Measurements from ENCODE around the gene ITGAE. TPM values are rescaled to one million over a fixed set of nuclear protein-coding genes. Genes with fewer than 3 reads are reported as not detected.
A peak's percentile ranks its signal among the peaks of the same experiment; 100 is the strongest.

The ITGAE gene
- total RNA-seq, 2 donors from 2014 or later: 21.8 to 34.3 TPM

GRCh38 chr17:3802461-3803307 is 1.7 kb upstream of the ITGAE start:
- Histone ChIP-seq H3K4me3 (ENCODE audit: low read length) (no peak overlapping the region), H3K27me3 (ENCODE audit: control insufficient read depth, insufficient read depth, low read length, poor library complexity, severe bottlenecking) (no peaks in the 10 kb centered on the region), H3K9me3 (ENCODE audit: control insufficient read depth, low read length) (no peaks in the 10 kb centered on the region), H3K9ac (ENCODE audit: extremely low read depth, low read length, poor library complexity, severe bottlenecking) (no peak overlapping the region), H3K27ac (ENCODE audit: low read depth, low read length) (no peak overlapping the region), H3K4me1 (ENCODE audit: control insufficient read depth, insufficient read depth, low read length) (no peaks in the 10 kb centered on the region), H3K36me3 (ENCODE audit: control insufficient read depth, insufficient read depth, low read length) (peaks cover 10% of the 10 kb centered on the region)
- Mint-ChIP-seq H3K27me3 (ENCODE audit: insufficient read depth) (no peaks in the 10 kb centered on the region), H3K4me1 (no peaks in the 10 kb centered on the region), H3K27ac (peak overlapping the region; percentile 59), H3K4me3 (no peak overlapping the region), H3K9me3 (no peaks in the 10 kb centered on the region), H3K36me3 (ENCODE audit: low read depth) (peaks cover 36% of the 10 kb centered on the region)
- no peak for TF ChIP-seq CTCF (conservative IDR thresholded peaks at IDR 0.05)
- 90 to 91% methylated on average over 11 to 19 of the region's 19 CpGs for WGBS, 2 experiments (ENCODE audit: insufficient coverage in 1 of 2, insufficient read length in 1 of 2)
- DNase-seq: no peak

- no peak overlapping the region for H3K4me3 ChIP-seq (ENCODE audit: low read length)
- Mint-ChIP-seq H3K27me3 (ENCODE audit: insufficient read depth) (no peaks in the 10 kb centered on the region), H3K4me3 (no peak overlapping the region), H3K9me3 (no peaks in the 10 kb centered on the region), H3K4me1 (no peaks in the 10 kb centered on the region), H3K27ac (no peak overlapping the region), H3K36me3 (ENCODE audit: low read depth) (peaks cover 28% of the 10 kb centered on the region)
- H3K36me3 ChIP-seq (ENCODE audit: control insufficient read depth, insufficient read depth, low read length): peaks cover 1% of the 10 kb centered on the region
- no peak for TF ChIP-seq CTCF (conservative IDR thresholded peaks at IDR 0.05)
- H3K27me3 ChIP-seq (ENCODE audit: control insufficient read depth, insufficient read depth, low read length, poor library complexity, severe bottlenecking): no peaks in the 10 kb centered on the region
- H3K9me3 ChIP-seq (ENCODE audit: control insufficient read depth, low read length): no peaks in the 10 kb centered on the region
- no peak overlapping the region for H3K9ac ChIP-seq (ENCODE audit: extremely low read depth, low read length, poor library complexity, severe bottlenecking)
- DNase-seq: no peak
- H3K27ac ChIP-seq (ENCODE audit: low read depth, low read length): no peak overlapping the region
- 86 to 96% methylated on average over 4 to 10 of the region's 10 CpGs for WGBS, 2 experiments (ENCODE audit: insufficient coverage in 1 of 2, insufficient read length in 1 of 2)
- H3K4me1 ChIP-seq (ENCODE audit: control insufficient read depth, insufficient read depth, low read length): no peaks in the 10 kb centered on the region
These were observed 804 bp upstream of the ITGAE start for GRCh38 chr17:3801792-3802191.

GRCh38 chr17:3801347-3801746 is 359 bp upstream of the ITGAE start:
- H3K36me3 ChIP-seq (ENCODE audit: control insufficient read depth, insufficient read depth, low read length): no peaks in the 10 kb centered on the region
- no peak for DNase-seq
- no peak for TF ChIP-seq CTCF (conservative IDR thresholded peaks at IDR 0.05)
- H3K9me3 ChIP-seq (ENCODE audit: control insufficient read depth, low read length): no peaks in the 10 kb centered on the region
- Mint-ChIP-seq H3K27me3 (ENCODE audit: insufficient read depth) (no peaks in the 10 kb centered on the region), H3K4me3 (no peak overlapping the region), H3K9me3 (no peaks in the 10 kb centered on the region), H3K36me3 (ENCODE audit: low read depth) (peaks cover 26% of the 10 kb centered on the region), H3K4me1 (no peaks in the 10 kb centered on the region), H3K27ac (no peak overlapping the region)
- no peaks in the 10 kb centered on the region for H3K4me1 ChIP-seq (ENCODE audit: control insufficient read depth, insufficient read depth, low read length)
- no peak overlapping the region for H3K9ac ChIP-seq (ENCODE audit: extremely low read depth, low read length, poor library complexity, severe bottlenecking)
- no peak overlapping the region for H3K4me3 ChIP-seq (ENCODE audit: low read length)
- H3K27ac ChIP-seq (ENCODE audit: low read depth, low read length): no peak overlapping the region
- no peaks in the 10 kb centered on the region for H3K27me3 ChIP-seq (ENCODE audit: control insufficient read depth, insufficient read depth, low read length, poor library complexity, severe bottlenecking)
- WGBS, 2 experiments (ENCODE audit: insufficient coverage in 1 of 2, insufficient read length in 1 of 2): 87 to 95% methylated on average over 2 to 7 of the region's 7 CpGs
